HepG2 (cell line): Measurements from ENCODE around the gene TOR4A. TPM values are rescaled to one million over a fixed set of nuclear protein-coding genes. Genes with fewer than 3 reads are reported as not detected.

Experiments used
- ATAC-seq: fragments of 200-7000 bp; cut with Tn5 transposase; 3 replicates; pipeline ENCODE4 v1.9.1; 2020; ENCODE audit warnings: mild to moderate bottlenecking, moderate library complexity
- BruUV-seq: library from RNA; stranded (reverse); fragments of 400-500 nt; replicated peaks from 2 replicates; lab custom pipeline; 2021; lab: Mats Ljungman, UMichigan
- CTCF ChIA-PET: fragments of 300-600 bp; formaldehyde crosslinking; extraction: SDS; loops from one replicate; lab custom pipeline; 2021; ENCODE audit warnings: low total read pairs, inconsistent platforms, low intra/inter-chr PET ratio; lab: Yijun Ruan, JAX
- POLR2A ChIA-PET: fragments of 350-600 bp; sonication (Branson Sonifier 250); formaldehyde crosslinking; loops from one replicate; lab custom pipeline; 2020; ENCODE audit warnings: antibody characterized with exemption, inconsistent platforms; lab: Yijun Ruan, JAX
- DNase-seq: peaks from one replicate; pipeline ENCODE4 v3.0.0-alpha.2; 2015; ENCODE audit warnings: low spot score
- FAIRE-seq: peaks from 3 replicates; lab custom pipeline; 2011; peaks lifted over from hg19 to GRCh38; lab: Jason Lieb, UNC
- H2AFZ ChIP-seq: one replicate; pipeline ENCODE4 v1.6.1; 2011; ENCODE audit warnings: low read length, inconsistent platforms
- H3K27ac ChIP-seq: fragments of 300-600 bp; 3 replicates; pipeline ENCODE4 v1.8.0; 2011; ENCODE audit warnings: mixed run types, mild to moderate bottlenecking, mixed read lengths, low read length, inconsistent platforms; ENCODE audit not compliant: insufficient read depth; ENCODE audit errors: extremely low read length
- H3K27me3 ChIP-seq, 2 experiments: fragments of 200-600 bp in 1 of 2; 2 replicates in 1 of 2; 3 replicates in 1 of 2; pipeline versions ENCODE4 v1.6.0 to v1.8.0; 2011; ENCODE audit warnings: low read length in 2 of 2, mild to moderate bottlenecking in 2 of 2, moderate library complexity in 2 of 2, inconsistent platforms in 1 of 2; ENCODE audit not compliant: insufficient read depth in 2 of 2, control insufficient read depth in 1 of 2
- H3K36me3 ChIP-seq, 2 experiments: fragments of 200-600 bp in 1 of 2; replicated peaks in 1 of 2; 2 replicates in 1 of 2; 3 replicates in 1 of 2; pipeline versions ENCODE4 v1.5.1 to v1.8.0; 2011; ENCODE audit warnings: low read length in 2 of 2, inconsistent platforms in 1 of 2; ENCODE audit not compliant: insufficient read depth in 2 of 2, control insufficient read depth in 1 of 2
- H3K4me1 ChIP-seq: 2 replicates; pipeline ENCODE4 v1.5.1; 2012; ENCODE audit warnings: low read length, inconsistent platforms; ENCODE audit not compliant: insufficient read depth
- H3K4me2 ChIP-seq: 2 replicates; pipeline ENCODE4 v1.6.0; 2011; ENCODE audit warnings: low read depth, low read length, inconsistent platforms
- H3K4me3 ChIP-seq, 3 experiments: fragments of 200-600 bp in 1 of 3; sonication (generic), shearing (Covaris generic) in 1 of 3; replicated peaks in 1 of 3; 2 replicates each; pipeline ENCODE4 v1.5.1; 2011 to 2016; ENCODE audit warnings: low read length in 3 of 3, inconsistent platforms in 2 of 3, low read depth in 2 of 3, mild to moderate bottlenecking in 2 of 3, control low read depth in 1 of 3, mixed read lengths in 1 of 3; ENCODE audit not compliant: insufficient read depth in 1 of 3
- H3K79me2 ChIP-seq: one replicate; pipeline ENCODE4 v1.6.1; 2011; ENCODE audit warnings: low read length, inconsistent platforms; ENCODE audit not compliant: insufficient read depth
- H3K9ac ChIP-seq: 2 replicates; pipeline ENCODE4 v1.6.0; 2011; ENCODE audit warnings: mild to moderate bottlenecking, low read depth, low read length, inconsistent platforms; ENCODE audit not compliant: insufficient read depth
- H3K9me3 ChIP-seq: 2 replicates; pipeline ENCODE4 v1.5.1; 2012; ENCODE audit warnings: mild to moderate bottlenecking, low read length
- H4K20me1 ChIP-seq: 2 replicates; pipeline ENCODE4 v1.6.0; 2011; ENCODE audit warnings: inconsistent platforms, mild to moderate bottlenecking, low read length, moderate library complexity; ENCODE audit not compliant: insufficient read depth
- DR1 ChIP-seq: sonication (generic); formaldehyde crosslinking; IDR thresholded peaks from 2 replicates; pipeline ENCODE4 v1.8.0; 2021; ENCODE audit warnings: mild to moderate bottlenecking, missing genetic modification reagents, inconsistent platforms
- JUNB ChIP-seq: sonication (generic); formaldehyde crosslinking; IDR thresholded peaks from 2 replicates; pipeline ENCODE4 v1.8.0; 2022; ENCODE audit warnings: missing genetic modification reagents, mild to moderate bottlenecking, borderline replicate concordance
- SCMH1 ChIP-seq: sonication (generic); formaldehyde crosslinking; IDR thresholded peaks from 2 replicates; pipeline ENCODE4 v1.9.0; 2021; ENCODE audit warnings: missing genetic modification reagents, mild to moderate bottlenecking, borderline replicate concordance
- SIN3A ChIP-seq: IDR thresholded peaks from 2 replicates; pipeline ENCODE4 v1.6.1; 2011; ENCODE audit warnings: low read depth, mild to moderate bottlenecking, control low read depth, low read length, borderline replicate concordance
- SNAPC2 ChIP-seq: sonication (generic); formaldehyde crosslinking; IDR thresholded peaks from 2 replicates; pipeline ENCODE4 v1.8.1; 2022; ENCODE audit warnings: mild to moderate bottlenecking, missing genetic modification reagents
- ZFX ChIP-seq: sonication (generic); formaldehyde crosslinking; IDR thresholded peaks from 2 replicates; pipeline ENCODE4 v1.4.0; 2020; ENCODE audit warnings: mild to moderate bottlenecking, low read depth, missing genetic modification reagents, moderate library complexity
- ZNF20 ChIP-seq: sonication (generic); formaldehyde crosslinking; IDR thresholded peaks from 2 replicates; pipeline ENCODE4 v1.4.0; 2020; ENCODE audit warnings: mild to moderate bottlenecking, moderate library complexity, missing genetic modification reagents
- ZNF333 ChIP-seq: sonication (generic); formaldehyde crosslinking; IDR thresholded peaks from 2 replicates; pipeline ENCODE4 v1.4.0; 2020; ENCODE audit warnings: mild to moderate bottlenecking, missing genetic modification reagents, borderline replicate concordance
- ZNF761 ChIP-seq: sonication (generic); formaldehyde crosslinking; conservative IDR thresholded peaks from 2 replicates; pipeline ENCODE4 v1.4.0; 2020; ENCODE audit warnings: mild to moderate bottlenecking, missing genetic modification reagents
- ZNF777 ChIP-seq: sonication (generic); formaldehyde crosslinking; IDR thresholded peaks from 2 replicates; pipeline ENCODE4 v1.4.0; 2020; ENCODE audit warnings: missing genetic modification reagents
- ZSCAN21 ChIP-seq: sonication (generic); formaldehyde crosslinking; IDR thresholded peaks from 2 replicates; pipeline ENCODE4 v1.8.0; 2022; ENCODE audit warnings: mild to moderate bottlenecking, missing genetic modification reagents, moderate library complexity, borderline replicate concordance
- WGBS: methylation state at CpG from one replicate; pipeline ENCODE4 v1.1.6; 2017; ENCODE audit warnings: low lambda C conversion rate; 5-methylcytosine and 5-hydroxymethylcytosine counted together
- in situ Hi-C: cut with HindIII; loops from 2 replicates; pipeline ENCODE4 v1.10.0; 2017; ENCODE audit warnings: low pct_unique_long_range_greater_than_20kb; ENCODE audit not compliant: extremely low pct_ligation_motif_present
- intact Hi-C: fragments of 100-400 bp; cut with micrococcal nuclease; formaldehyde crosslinking; loops from one replicate; pipeline ENCODE4 v1.10.0; 2022; ENCODE audit not compliant: unreplicated experiment
- polyA plus RNA-seq, 8 experiments: library from polyadenylated mRNA; depleted of rRNA in 3 of 8; stranded (reverse) in 7 of 8; unstranded in 1 of 8; fragments of >200 nt; fragmentation: Illumina TruSeq in 4 of 8; extraction: Trizol in 4 of 8; gene quantifications; 2 replicates each; pipeline versions ENCODE4 v1.2.1 to v1.2.3, GENCODE V29; 2011 to 2016; ENCODE audit warnings: low read depth in 4 of 8, missing spikeins in 1 of 8, mixed read lengths in 1 of 8; ENCODE audit not compliant: insufficient read depth in 1 of 8
- total RNA-seq, 5 experiments: library from RNA; depleted of rRNA; stranded (reverse); fragments of >200 nt; fragmentation: Illumina TruSeq; extraction: Trizol; gene quantifications; 2 replicates each; pipeline ENCODE4 v1.2.3, GENCODE V29; 2016; ENCODE audit warnings: low read depth in 1 of 5
- TF ChIP-seq, protein P1 (sequence below), 2 experiments: sonication (generic) in 1 of 2; formaldehyde crosslinking in 1 of 2; IDR thresholded peaks; 2 replicates each; pipeline versions ENCODE4 v1.4.0 to v1.6.1; 2016 to 2020; ENCODE audit warnings: borderline replicate concordance in 1 of 2, low read depth in 1 of 2, mild to moderate bottlenecking in 1 of 2, missing genetic modification reagents in 1 of 2
- TF ChIP-seq, protein P2 (sequence below): sonication (generic); formaldehyde crosslinking; IDR thresholded peaks from 2 replicates; pipeline ENCODE4 v1.8.0; 2022; ENCODE audit warnings: mild to moderate bottlenecking, missing genetic modification reagents, borderline replicate concordance
- TF ChIP-seq, protein P3 (sequence below): IDR thresholded peaks from 2 replicates; pipeline ENCODE4 v1.6.1; 2016; ENCODE audit warnings: mild to moderate bottlenecking

Gene TOR4A
- total and polyA plus RNA-seq, 2 of the 13 experiments (the other 11 are each of a cell fraction or from before 2014, with no cell fraction given) = 11.1 to 14.2 TPM

DNA sequence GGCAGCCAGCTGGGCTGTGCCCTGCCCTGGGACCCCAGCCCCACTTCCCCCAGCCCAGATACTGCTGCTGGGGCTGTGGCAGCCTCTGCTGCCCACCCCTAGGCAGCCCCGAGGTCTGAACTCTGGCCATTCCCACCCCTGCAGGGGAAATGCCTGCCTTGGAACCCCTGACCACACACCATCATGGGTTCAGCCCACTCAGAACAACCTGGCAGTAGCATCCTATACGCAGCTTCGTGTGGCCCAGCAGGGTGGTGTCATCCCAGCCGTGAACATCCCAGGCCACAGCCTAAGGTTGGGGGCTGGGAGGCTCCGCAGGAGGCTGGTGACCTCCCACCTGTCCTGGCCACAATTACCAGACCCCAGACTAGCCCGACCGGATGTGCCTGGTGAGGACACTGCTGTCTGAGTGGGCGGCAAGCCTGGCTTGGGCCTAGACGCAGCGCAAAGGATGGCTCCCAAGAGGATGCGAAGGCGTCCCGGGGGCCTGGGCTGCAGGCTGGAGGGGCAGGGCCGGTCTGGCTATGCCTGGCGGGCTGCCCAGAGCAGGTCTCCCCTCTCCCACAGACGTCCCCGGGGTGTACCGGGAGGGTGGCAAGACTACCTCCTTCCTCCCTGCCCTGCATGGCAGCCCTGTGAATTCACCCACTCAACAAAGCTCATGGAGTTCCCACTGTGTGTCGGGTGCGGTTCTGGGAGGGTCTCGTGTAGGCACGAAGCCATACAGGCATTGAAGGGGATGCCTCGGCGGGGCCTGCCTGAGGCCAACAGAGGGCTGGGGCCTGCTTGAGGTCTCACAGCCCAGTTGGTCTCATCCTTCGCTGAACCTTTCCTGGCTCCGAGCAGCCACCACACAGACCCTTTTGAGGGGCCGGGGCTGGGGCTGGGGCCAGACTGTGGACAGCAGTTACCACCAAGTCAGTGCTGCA is 48.3 kb upstream of the TOR4A start:
- BruUV-seq = no TSS peak
- H3K27me3 ChIP-seq = no peaks in the 10 kb centered on the region
- no peaks in the 10 kb centered on the region for H3K36me3 ChIP-seq
- no peak for DNase-seq
- in situ Hi-C loops (loop anchor here (5.0 kb wide), 2 partner anchors 42 to 117 kb away; partner anchors contain the start of genes ANAPC2, DPP7 and SSNA1), intact Hi-C loops (no loop called here)
- no peaks in the 10 kb centered on the region for H4K20me1 ChIP-seq
- H3K9me3 ChIP-seq = no peaks in the 10 kb centered on the region
- H3K4me2 ChIP-seq = peak overlapping the region; percentile 96
- peak overlapping the region; percentile 75 for H3K27ac ChIP-seq
- 16% methylated on average over 8 of the region's 27 CpGs for WGBS
- no peak for FAIRE-seq
- H3K4me1 ChIP-seq = peaks cover 75% of the 10 kb centered on the region
- ChIA-PET CTCF (no interaction called here), POLR2A (interaction anchor here (0.9 to 2.7 kb wide), 13 partner anchors 9 to 143 kb away, joined by 3 to 16 read pairs (median 6); partner anchors contain the start of genes ANAPC2, MAN1B1, SSNA1 and TOR4A)
- no peak overlapping the region for H2AFZ ChIP-seq
- H3K4me3 ChIP-seq = peak overlapping the region; percentile 53 to 72 (median 62)
- no peaks in the 10 kb centered on the region for H3K79me2 ChIP-seq
- peak overlapping the region; percentile 65 for H3K9ac ChIP-seq
- ATAC-seq = peak; percentile 6
- TF ChIP-seq, protein P1, sequence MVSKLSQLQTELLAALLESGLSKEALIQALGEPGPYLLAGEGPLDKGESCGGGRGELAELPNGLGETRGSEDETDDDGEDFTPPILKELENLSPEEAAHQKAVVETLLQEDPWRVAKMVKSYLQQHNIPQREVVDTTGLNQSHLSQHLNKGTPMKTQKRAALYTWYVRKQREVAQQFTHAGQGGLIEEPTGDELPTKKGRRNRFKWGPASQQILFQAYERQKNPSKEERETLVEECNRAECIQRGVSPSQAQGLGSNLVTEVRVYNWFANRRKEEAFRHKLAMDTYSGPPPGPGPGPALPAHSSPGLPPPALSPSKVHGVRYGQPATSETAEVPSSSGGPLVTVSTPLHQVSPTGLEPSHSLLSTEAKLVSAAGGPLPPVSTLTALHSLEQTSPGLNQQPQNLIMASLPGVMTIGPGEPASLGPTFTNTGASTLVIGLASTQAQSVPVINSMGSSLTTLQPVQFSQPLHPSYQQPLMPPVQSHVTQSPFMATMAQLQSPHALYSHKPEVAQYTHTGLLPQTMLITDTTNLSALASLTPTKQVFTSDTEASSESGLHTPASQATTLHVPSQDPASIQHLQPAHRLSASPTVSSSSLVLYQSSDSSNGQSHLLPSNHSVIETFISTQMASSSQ (IDR thresholded peaks at IDR 0.05; ENCODE audit: low read depth) = no peak
- TF ChIP-seq, protein P1 (CRISPR knock-in tag; IDR thresholded peaks at IDR 0.05; ENCODE audit: borderline replicate concordance) = 0 out of 2 replicates have a peak, but pooled peaks have one; percentile 3
- no peak; the same call in 1 of the 2 replicates for TF ChIP-seq ZNF333 (CRISPR knock-in tag)
- TF ChIP-seq DR1 = no peak
- TF ChIP-seq SIN3A = peak; percentile 36; the same call in 1 of the 2 replicates
- peak; percentile 48; the same call in 1 of the 2 replicates for TF ChIP-seq ZNF777 (CRISPR knock-in tag)
- TF ChIP-seq JUNB (CRISPR knock-in tag) = no peak
- TF ChIP-seq ZSCAN21 (CRISPR knock-in tag) = no peak
- TF ChIP-seq ZFX (CRISPR knock-in tag) = peak; percentile 58; the same call in 1 of the 2 replicates
- no peak for TF ChIP-seq ZNF20
- TF ChIP-seq, protein P2, sequence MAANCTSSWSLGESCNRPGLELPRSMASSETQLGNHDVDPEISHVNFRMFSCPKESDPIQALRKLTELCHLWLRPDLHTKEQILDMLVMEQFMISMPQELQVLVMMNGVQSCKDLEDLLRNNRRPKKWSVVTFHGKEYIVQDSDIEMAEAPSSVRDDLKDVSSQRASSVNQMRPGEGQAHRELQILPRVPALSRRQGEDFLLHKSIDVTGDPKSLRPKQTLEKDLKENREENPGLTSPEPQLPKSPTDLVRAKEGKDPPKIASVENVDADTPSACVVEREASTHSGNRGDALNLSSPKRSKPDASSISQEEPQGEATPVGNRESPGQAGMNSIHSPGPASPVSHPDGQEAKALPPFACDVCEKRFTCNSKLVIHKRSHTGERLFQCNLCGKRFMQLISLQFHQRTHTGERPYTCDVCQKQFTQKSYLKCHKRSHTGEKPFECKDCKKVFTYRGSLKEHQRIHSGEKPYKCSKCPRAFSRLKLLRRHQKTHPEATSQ = no peak
- TF ChIP-seq, protein P3, sequence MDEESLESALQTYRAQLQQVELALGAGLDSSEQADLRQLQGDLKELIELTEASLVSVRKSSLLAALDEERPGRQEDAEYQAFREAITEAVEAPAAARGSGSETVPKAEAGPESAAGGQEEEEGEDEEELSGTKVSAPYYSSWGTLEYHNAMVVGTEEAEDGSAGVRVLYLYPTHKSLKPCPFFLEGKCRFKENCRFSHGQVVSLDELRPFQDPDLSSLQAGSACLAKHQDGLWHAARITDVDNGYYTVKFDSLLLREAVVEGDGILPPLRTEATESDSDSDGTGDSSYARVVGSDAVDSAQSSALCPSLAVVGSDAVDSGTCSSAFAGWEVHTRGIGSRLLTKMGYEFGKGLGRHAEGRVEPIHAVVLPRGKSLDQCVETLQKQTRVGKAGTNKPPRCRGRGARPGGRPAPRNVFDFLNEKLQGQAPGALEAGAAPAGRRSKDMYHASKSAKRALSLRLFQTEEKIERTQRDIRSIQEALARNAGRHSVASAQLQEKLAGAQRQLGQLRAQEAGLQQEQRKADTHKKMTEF (CRISPR knock-in tag) = no peak
- no peak for TF ChIP-seq SNAPC2 (CRISPR knock-in tag)
- no peak for TF ChIP-seq SCMH1 (CRISPR knock-in tag)
- 0 out of 2 replicates have a peak, but pooled peaks have one; percentile 9 for TF ChIP-seq ZNF761 (CRISPR knock-in tag)
